ENCODE data around the gene ELOVL5.
"Not testable (repeated sequence)": the region's sequence is repeated elsewhere in the genome, so short reads cannot be mapped to it uniquely, and the experiment has no call there.

Gene ELOVL5

GRCh38 chr6:53306217-53306616 lies 42.5 kb downstream of the ELOVL5 start:
- DNase-seq (ENCODE audit: low read depth in 2 of 3, low spot score in 1 of 3), result not testable (repeated sequence)

GRCh38 chr6:53305506-53306005 lies 43.2 kb downstream of the ELOVL5 start:
- DNase-seq (ENCODE audit: low read depth in 2 of 3, low spot score in 1 of 3), result not testable (repeated sequence)

GRCh38 chr6:53304953-53305352 lies 43.8 kb downstream of the ELOVL5 start:
- not testable (repeated sequence) for DNase-seq (ENCODE audit: low read depth in 2 of 3, low spot score in 1 of 3)

- no peak for DNase-seq (ENCODE audit: low read depth in 2 of 3, low spot score in 1 of 3)
These were observed 45.9 kb downstream of the ELOVL5 start for GRCh38 chr6:53302678-53303360.

- DNase-seq (ENCODE audit: low read depth in 2 of 3, low spot score in 1 of 3), result no peak
These were observed 46.8 kb downstream of the ELOVL5 start for GRCh38 chr6:53301801-53302537.

- DNase-seq (ENCODE audit: low read depth in 2 of 3, low spot score in 1 of 3), result no peak
These were observed 47.8 kb downstream of the ELOVL5 start for GRCh38 chr6:53300656-53301551.

- no peak for DNase-seq (ENCODE audit: low read depth in 2 of 3, low spot score in 1 of 3)
These were observed 49.3 kb downstream of the ELOVL5 start for GRCh38 chr6:53299331-53300005.

GRCh38 chr6:53297004-53297403 lies 51.7 kb downstream of the ELOVL5 start:
- DNase-seq (ENCODE audit: low read depth in 2 of 3, low spot score in 1 of 3), result no peak

GRCh38 chr6:53295176-53295575 lies 53.6 kb downstream of the ELOVL5 start:
- no peak for DNase-seq (ENCODE audit: low read depth in 2 of 3, low spot score in 1 of 3)

GRCh38 chr6:53294611-53295010 lies 54.1 kb downstream of the ELOVL5 start:
- DNase-seq (ENCODE audit: low read depth in 2 of 3, low spot score in 1 of 3), result no peak

- DNase-seq (ENCODE audit: low read depth in 2 of 3, low spot score in 1 of 3), result no peak
These were observed 54.7 kb downstream of the ELOVL5 start for GRCh38 chr6:53294095-53294494.

- DNase-seq (ENCODE audit: low read depth in 2 of 3, low spot score in 1 of 3), result no peak
These were observed 55.1 kb downstream of the ELOVL5 start for GRCh38 chr6:53293691-53294090.

GRCh38 chr6:53290537-53291510 lies 57.9 kb downstream of the ELOVL5 start:
- DNase-seq (ENCODE audit: low read depth in 2 of 3, low spot score in 1 of 3), result no peak

- DNase-seq (ENCODE audit: low read depth in 2 of 3, low spot score in 1 of 3), result no peak
These were observed 61.2 kb downstream of the ELOVL5 start for GRCh38 chr6:53287336-53288225.

GRCh38 chr6:53284901-53285300 lies 63.8 kb downstream of the ELOVL5 start:
- DNase-seq (ENCODE audit: low read depth in 2 of 3, low spot score in 1 of 3), result no peak

GRCh38 chr6:53282741-53283140 lies 66.0 kb downstream of the ELOVL5 start:
- DNase-seq (ENCODE audit: low read depth in 2 of 3, low spot score in 1 of 3), result no peak

- no peak for DNase-seq (ENCODE audit: low read depth in 2 of 3, low spot score in 1 of 3)
These were observed 66.5 kb downstream of the ELOVL5 start for GRCh38 chr6:53282234-53282633.

- no peak for DNase-seq (ENCODE audit: low read depth in 2 of 3, low spot score in 1 of 3)
These were observed 67.1 kb downstream of the ELOVL5 start for GRCh38 chr6:53281518-53282215.

All from stimulated activated CD4-positive, alpha-beta T cell treated with anti-CD3 and anti-CD28 coated beads, Interleukin-12 subunit alpha, Interleukin-12 subunit beta, amount 100 ng/mL, for 48 hours (primary cell).